Measurements from ENCODE around the gene FBN2. TPM values are rescaled to one million over a fixed set of nuclear protein-coding genes. Genes with fewer than 3 reads are reported as not detected.
"Not testable (repeated sequence)": the region's sequence is repeated elsewhere in the genome, so short reads cannot be mapped to it uniquely, and the experiment has no call there.

FBN2 gene
- total and polyA plus RNA-seq, 2 donors (not counting 1 experiment from before 2014, with no cell fraction given) = 43.1 to 80.1 TPM

DNA sequence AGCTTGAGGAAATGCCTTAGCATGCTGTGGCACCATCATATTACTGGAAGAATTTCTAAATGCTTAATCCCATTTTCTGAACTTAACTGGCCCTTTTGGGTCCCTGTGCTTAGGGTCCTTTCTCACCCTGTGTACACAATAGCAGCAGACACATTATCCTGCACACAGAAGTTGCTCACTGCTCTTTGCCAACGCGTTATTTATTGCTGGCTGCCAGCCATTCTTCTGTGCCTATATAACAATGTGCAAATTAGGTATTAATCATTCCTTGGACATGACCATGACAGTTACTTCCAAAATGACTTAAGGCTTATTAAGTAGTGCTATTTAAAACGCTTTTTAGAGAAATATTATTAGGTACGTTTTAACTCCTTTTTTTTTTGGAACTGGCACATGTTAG, 134.7 kb downstream of the FBN2 start:
- Histone ChIP-seq H3K4me1 (ENCODE audit: control insufficient read depth, extremely low read depth, insufficient read depth, low read length) (no peaks in the 10 kb centered on the region), H3K27me3 (ENCODE audit: control insufficient read depth, insufficient read depth, low read length) (no peaks in the 10 kb centered on the region), H3K4me2 (ENCODE audit: extremely low read depth, insufficient read depth, low read length) (no peak overlapping the region), H3K4me3 (replicated peaks in 1 of 4; ENCODE audit: control extremely low read depth in 1 of 4, insufficient read depth in 1 of 4, low read depth in 3 of 4, low read length in 4 of 4) (no peak overlapping the region), H3K79me2 (ENCODE audit: control insufficient read depth, insufficient read depth, low read length) (no peaks in the 10 kb centered on the region), H3K9me3 (ENCODE audit: control insufficient read depth, insufficient read depth, low read depth, low read length) (no peaks in the 10 kb centered on the region), H3K36me3 (ENCODE audit: control insufficient read depth, insufficient read depth, low read length) (no peaks in the 10 kb centered on the region), H4K20me1 (ENCODE audit: control insufficient read depth, extremely low read depth, insufficient read depth, low read length) (no peaks in the 10 kb centered on the region), H2AFZ (ENCODE audit: low read length) (no peak overlapping the region), H3K9ac (ENCODE audit: insufficient read depth, low read length) (no peak overlapping the region), H3K27ac (ENCODE audit: insufficient read depth, low read length) (no peak overlapping the region)
- TF ChIP-seq, protein P1, sequence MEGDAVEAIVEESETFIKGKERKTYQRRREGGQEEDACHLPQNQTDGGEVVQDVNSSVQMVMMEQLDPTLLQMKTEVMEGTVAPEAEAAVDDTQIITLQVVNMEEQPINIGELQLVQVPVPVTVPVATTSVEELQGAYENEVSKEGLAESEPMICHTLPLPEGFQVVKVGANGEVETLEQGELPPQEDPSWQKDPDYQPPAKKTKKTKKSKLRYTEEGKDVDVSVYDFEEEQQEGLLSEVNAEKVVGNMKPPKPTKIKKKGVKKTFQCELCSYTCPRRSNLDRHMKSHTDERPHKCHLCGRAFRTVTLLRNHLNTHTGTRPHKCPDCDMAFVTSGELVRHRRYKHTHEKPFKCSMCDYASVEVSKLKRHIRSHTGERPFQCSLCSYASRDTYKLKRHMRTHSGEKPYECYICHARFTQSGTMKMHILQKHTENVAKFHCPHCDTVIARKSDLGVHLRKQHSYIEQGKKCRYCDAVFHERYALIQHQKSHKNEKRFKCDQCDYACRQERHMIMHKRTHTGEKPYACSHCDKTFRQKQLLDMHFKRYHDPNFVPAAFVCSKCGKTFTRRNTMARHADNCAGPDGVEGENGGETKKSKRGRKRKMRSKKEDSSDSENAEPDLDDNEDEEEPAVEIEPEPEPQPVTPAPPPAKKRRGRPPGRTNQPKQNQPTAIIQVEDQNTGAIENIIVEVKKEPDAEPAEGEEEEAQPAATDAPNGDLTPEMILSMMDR (conservative IDR thresholded peaks at IDR 0.05 in 1 of 2, IDR thresholded peaks at IDR 0.05 in 1 of 2; ENCODE audit: low read depth in 1 of 2, low read length in 2 of 2) = no peak
- TF ChIP-seq EZH2 (IDR thresholded peaks at IDR 0.05; ENCODE audit: low read length, missing control alignments) = no peak
- no peak for DNase-seq (ENCODE audit: low read depth in 2 of 2)

DNA sequence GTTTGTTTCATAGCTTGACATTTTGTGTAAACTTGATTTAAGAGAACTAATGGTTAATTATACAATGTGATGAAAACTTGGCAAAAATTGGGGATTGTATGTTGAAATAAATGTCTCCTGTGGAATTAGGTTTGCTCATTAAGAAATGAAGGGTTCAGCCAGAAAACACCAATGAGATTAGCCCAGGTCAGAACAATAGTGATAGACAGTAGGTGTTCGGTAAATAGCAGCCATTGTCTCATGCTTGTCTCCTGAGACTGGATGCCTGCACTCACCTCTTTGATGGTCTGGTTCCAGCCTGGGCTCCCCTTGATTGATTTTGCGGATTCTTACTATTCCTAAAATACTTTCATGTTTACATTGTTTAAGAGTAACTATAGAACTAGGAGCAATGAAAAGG, 135.5 kb downstream of the FBN2 start:
- Histone ChIP-seq H3K4me2 (ENCODE audit: extremely low read depth, insufficient read depth, low read length) (no peak overlapping the region), H2AFZ (ENCODE audit: low read length) (no peak overlapping the region), H3K27me3 (ENCODE audit: control insufficient read depth, insufficient read depth, low read length) (no peaks in the 10 kb centered on the region), H3K9me3 (ENCODE audit: control insufficient read depth, insufficient read depth, low read depth, low read length) (no peaks in the 10 kb centered on the region), H3K79me2 (ENCODE audit: control insufficient read depth, insufficient read depth, low read length) (no peaks in the 10 kb centered on the region), H3K4me1 (ENCODE audit: control insufficient read depth, extremely low read depth, insufficient read depth, low read length) (no peaks in the 10 kb centered on the region), H4K20me1 (ENCODE audit: control insufficient read depth, extremely low read depth, insufficient read depth, low read length) (no peaks in the 10 kb centered on the region), H3K27ac (ENCODE audit: insufficient read depth, low read length) (no peak overlapping the region), H3K4me3 (replicated peaks in 1 of 4; ENCODE audit: control extremely low read depth in 1 of 4, insufficient read depth in 1 of 4, low read depth in 3 of 4, low read length in 4 of 4) (no peak overlapping the region), H3K36me3 (ENCODE audit: control insufficient read depth, insufficient read depth, low read length) (no peaks in the 10 kb centered on the region), H3K9ac (ENCODE audit: insufficient read depth, low read length) (no peak overlapping the region)
- DNase-seq (ENCODE audit: low read depth in 2 of 2) = no peak
- TF ChIP-seq, protein P1 (conservative IDR thresholded peaks at IDR 0.05 in 1 of 2, IDR thresholded peaks at IDR 0.05 in 1 of 2; ENCODE audit: low read depth in 1 of 2, low read length in 2 of 2) = no peak
- TF ChIP-seq EZH2 (IDR thresholded peaks at IDR 0.05; ENCODE audit: low read length, missing control alignments) = no peak

- H3K9me3 ChIP-seq (ENCODE audit: control insufficient read depth, insufficient read depth, low read depth, low read length); H4K20me1 ChIP-seq (ENCODE audit: control insufficient read depth, extremely low read depth, insufficient read depth, low read length); H3K79me2 ChIP-seq (ENCODE audit: control insufficient read depth, insufficient read depth, low read length); H3K4me3 ChIP-seq (replicated peaks in 1 of 4; ENCODE audit: control extremely low read depth in 1 of 4, insufficient read depth in 1 of 4, low read depth in 3 of 4, low read length in 4 of 4); H2AFZ ChIP-seq (ENCODE audit: low read length); H3K27me3 ChIP-seq (ENCODE audit: control insufficient read depth, insufficient read depth, low read length); H3K4me2 ChIP-seq (ENCODE audit: extremely low read depth, insufficient read depth, low read length); H3K9ac ChIP-seq (ENCODE audit: insufficient read depth, low read length); H3K27ac ChIP-seq (ENCODE audit: insufficient read depth, low read length); DNase-seq (ENCODE audit: low read depth in 2 of 2); H3K4me1 ChIP-seq (ENCODE audit: control insufficient read depth, extremely low read depth, insufficient read depth, low read length); H3K36me3 ChIP-seq (ENCODE audit: control insufficient read depth, insufficient read depth, low read length): not testable (repeated sequence)
These were observed 137.3 kb downstream of the FBN2 start for GRCh38 chr5:128400766-128401165.

All from fibroblast of lung (primary cell).